Measurements from ENCODE around the gene CTCFL. TPM values are rescaled to one million over a fixed set of nuclear protein-coding genes. Genes with fewer than 3 reads are reported as not detected.

Gene CTCFL
- total RNA-seq, 1 donor from 2014 or later, result not detected

Other genes with a start within 250 kb of the CTCFL start
- gene SPO11, start 195.3 kb downstream of the CTCFL start, total RNA-seq, result not detected in 2 replicates
- 41.4 and 56.3 TPM in 2 replicates for gene RAE1, start 173.9 kb downstream of the CTCFL start, total RNA-seq
- gene RBM38, start 133.7 kb downstream of the CTCFL start, total RNA-seq, result 13.8 and 21.6 TPM in 2 replicates
- not detected in 2 replicates for gene PCK1, start 36.0 kb upstream of the CTCFL start, total RNA-seq
- gene ZBP1, start 95.3 kb upstream of the CTCFL start, total RNA-seq, result not detected in 2 replicates
- gene PMEPA1, start 184.9 kb upstream of the CTCFL start, total RNA-seq, result 0.93 and 1.9 TPM in 2 replicates

Measured in dermis blood vessel endothelial cell (primary cell).